ENCODE results near the gene LAMC2. TPM values are rescaled to one million over a fixed set of nuclear protein-coding genes. Genes with fewer than 3 reads are reported as not detected.
A peak's percentile ranks its signal among the peaks of the same experiment; 100 is the strongest.

Gene LAMC2
- total and polyA plus RNA-seq, 11 donors, result 0.50 to 15.4 (median 1.5) TPM

GRCh38 chr1:183214021-183214970, 28.2 kb downstream of the LAMC2 start:
- no peaks in the 10 kb centered on the region for H3K36me3 ChIP-seq
- 92 to 95% (median 93%) methylated on average over 5 of the region's 5 CpGs for WGBS, 4 donors
- intact Hi-C loops (cut with DNase I), result no loop called here
- no peaks in the 10 kb centered on the region for H3K27me3 ChIP-seq
- no peak overlapping the region for H3K4me3 ChIP-seq
- H3K9me3 ChIP-seq, result no peaks in the 10 kb centered on the region
- ATAC-seq, result no peak
- H3K27ac ChIP-seq, result no peak overlapping the region
- H3K4me1 ChIP-seq, result peaks cover 0 to 21% (median 15%) of the 10 kb centered on the region in 12 donors
- TF ChIP-seq POLR2A (IDR thresholded peaks at IDR 0.05) (no peak), CTCF (IDR thresholded peaks at IDR 0.05) (no peak)
- DNase-seq, result no peak

- intact Hi-C loops (cut with DNase I), result no loop called here
- Histone ChIP-seq H3K27ac (no peak overlapping the region), H3K27me3 (no peaks in the 10 kb centered on the region), H3K36me3 (no peaks in the 10 kb centered on the region), H3K9me3 (no peaks in the 10 kb centered on the region), H3K4me3 (no peak overlapping the region), H3K4me1 (peaks cover 0 to 24% (median 17%) of the 10 kb centered on the region in 12 donors)
- ATAC-seq, result no peak
- TF ChIP-seq CTCF (IDR thresholded peaks at IDR 0.05) (no peak), POLR2A (IDR thresholded peaks at IDR 0.05) (no peak)
- no peak for DNase-seq
- WGBS, 4 donors, result 84 to 92% (median 89%) methylated on average over 13 of the region's 13 CpGs
These were observed 29.1 kb downstream of the LAMC2 start for GRCh38 chr1:183215076-183215720.

GRCh38 chr1:183215936-183216335, 29.9 kb downstream of the LAMC2 start:
- no peak for TF ChIP-seq CTCF (IDR thresholded peaks at IDR 0.05)
- TF ChIP-seq POLR2A (IDR thresholded peaks at IDR 0.05), result no peak
- H3K9me3 ChIP-seq, result no peaks in the 10 kb centered on the region
- H3K4me3 ChIP-seq, result no peak overlapping the region
- no peak overlapping the region for H3K27ac ChIP-seq
- DNase-seq (no peak), ATAC-seq (no peak)
- H3K36me3 ChIP-seq, result no peaks in the 10 kb centered on the region
- peaks cover 0 to 24% (median 17%) of the 10 kb centered on the region in 12 donors for H3K4me1 ChIP-seq
- intact Hi-C loops (cut with DNase I), result no loop called here
- WGBS, 4 donors, result 93 to 100% (median 96%) methylated on average over 4 of the region's 4 CpGs
- no peaks in the 10 kb centered on the region for H3K27me3 ChIP-seq

- ATAC-seq (peak; percentile 64 to 91 (median 84)), DNase-seq (peak in 3 of 5 donors; percentile 69 to 81 (median 76))
- H3K36me3 ChIP-seq, result no peaks in the 10 kb centered on the region
- peak overlapping the region in 10 of 12 donors; percentile 34 to 80 (median 54) for H3K27ac ChIP-seq
- H3K4me1 ChIP-seq, result peaks cover 0 to 24% (median 17%) of the 10 kb centered on the region in 12 donors
- intact Hi-C loops (cut with DNase I), result no loop called here
- H3K4me3 ChIP-seq, result no peak overlapping the region
- no peaks in the 10 kb centered on the region for H3K27me3 ChIP-seq
- TF ChIP-seq CTCF (IDR thresholded peaks at IDR 0.05) (no peak), POLR2A (IDR thresholded peaks at IDR 0.05) (no peak)
- H3K9me3 ChIP-seq, result no peaks in the 10 kb centered on the region
- WGBS, 4 donors, result 60 to 67% (median 65%) methylated on average over 14 of the region's 14 CpGs
These were observed 32.1 kb downstream of the LAMC2 start for GRCh38 chr1:183218027-183218618.
